Mesothelial cell of epicardium (in vitro differentiated cells): ENCODE data around the gene IL4I1. TPM values are rescaled to one million over a fixed set of nuclear protein-coding genes. Genes with fewer than 3 reads are reported as not detected.

Experiments used
- DNase-seq, 2 experiments: peaks; one replicate each; pipeline ENCODE4 v3.0.0; 2021; ENCODE audit warnings: low spot score in 2 of 2; ENCODE audit not compliant: unreplicated experiment in 2 of 2
- H3K27ac Mint-ChIP-seq: 2 replicates; pipeline ENCODE4 v1.8.0; 2021; ENCODE audit warnings: mixed read lengths
- H3K27me3 Mint-ChIP-seq: 2 replicates; pipeline ENCODE4 v1.8.0; 2021; ENCODE audit warnings: low read depth, mixed read lengths
- H3K36me3 Mint-ChIP-seq: 2 replicates; pipeline ENCODE4 v1.8.0; 2021; ENCODE audit warnings: mixed read lengths
- H3K4me1 Mint-ChIP-seq: 2 replicates; pipeline ENCODE4 v1.8.0; 2021; ENCODE audit warnings: mixed read lengths
- H3K4me3 Mint-ChIP-seq: 2 replicates; pipeline ENCODE4 v1.8.0; 2021; ENCODE audit warnings: mild to moderate bottlenecking, moderate library complexity, mixed read lengths
- H3K9me3 Mint-ChIP-seq: 2 replicates; pipeline ENCODE4 v1.8.0; 2021; ENCODE audit warnings: mixed read lengths
- CTCF ChIP-seq: fragments of 200-600 bp; sonication (generic); IDR thresholded peaks from one replicate; pipeline ENCODE4 v1.5.0; 2021; ENCODE audit warnings: antibody characterized with exemption; ENCODE audit not compliant: unreplicated experiment
- total RNA-seq: library from RNA; stranded (reverse); gene quantifications from 3 replicates; pipeline ENCODE4 v1.2.1, GENCODE V29; 2021

IL4I1 gene
- total RNA-seq, 1 donor from 2014 or later: 1.7 TPM

GRCh38 chr19:49908480-49909420 is 12.1 kb upstream of the IL4I1 start:
- Mint-ChIP-seq H3K4me1 (no peaks in the 10 kb centered on the region), H3K27me3 (no peaks in the 10 kb centered on the region), H3K36me3 (peaks cover 37% of the 10 kb centered on the region), H3K9me3 (no peaks in the 10 kb centered on the region), H3K4me3 (no peak overlapping the region), H3K27ac (no peak overlapping the region)
- TF ChIP-seq CTCF: no peak
- DNase-seq: no peak

- H3K4me1 Mint-ChIP-seq: no peaks in the 10 kb centered on the region
- no peaks in the 10 kb centered on the region for H3K27me3 Mint-ChIP-seq
- H3K4me3 Mint-ChIP-seq: no peak overlapping the region
- H3K36me3 Mint-ChIP-seq: peaks cover 28% of the 10 kb centered on the region
- H3K9me3 Mint-ChIP-seq: no peaks in the 10 kb centered on the region
- no peak for DNase-seq
- H3K27ac Mint-ChIP-seq: no peak overlapping the region
- no peak for TF ChIP-seq CTCF
Observed at GRCh38 chr19:49907745-49908446, 11.2 kb upstream of the IL4I1 start.

- Mint-ChIP-seq H3K36me3 (peaks cover 25% of the 10 kb centered on the region), H3K4me1 (no peaks in the 10 kb centered on the region), H3K9me3 (no peaks in the 10 kb centered on the region), H3K27me3 (no peaks in the 10 kb centered on the region), H3K27ac (no peak overlapping the region), H3K4me3 (no peak overlapping the region)
- DNase-seq: no peak
- no peak for TF ChIP-seq CTCF
Observed at GRCh38 chr19:49906879-49907564, 10.3 kb upstream of the IL4I1 start.

- Mint-ChIP-seq H3K4me1 (no peaks in the 10 kb centered on the region), H3K27ac (no peak overlapping the region), H3K9me3 (no peaks in the 10 kb centered on the region), H3K4me3 (no peak overlapping the region), H3K36me3 (peaks cover 16% of the 10 kb centered on the region), H3K27me3 (no peaks in the 10 kb centered on the region)
- no peak for DNase-seq
- TF ChIP-seq CTCF: no peak
Observed at GRCh38 chr19:49904136-49904535, 7.4 kb upstream of the IL4I1 start.

- no peak for TF ChIP-seq CTCF
- H3K36me3 Mint-ChIP-seq: no peaks in the 10 kb centered on the region
- no peak for DNase-seq
- H3K27me3 Mint-ChIP-seq: peaks cover 31% of the 10 kb centered on the region
- peaks cover 19% of the 10 kb centered on the region for H3K4me1 Mint-ChIP-seq
- H3K9me3 Mint-ChIP-seq: no peaks in the 10 kb centered on the region
- no peak overlapping the region for H3K4me3 Mint-ChIP-seq
- H3K27ac Mint-ChIP-seq: no peak overlapping the region
Observed at GRCh38 chr19:49895566-49896297, 955 bp downstream of the IL4I1 start.
